Fibroblast of lung (primary cell): ENCODE data around the gene SPOCD1.

Source experiments
- CTCF ChIP-seq, 2 donors: IDR thresholded peaks in 1 of 2; conservative IDR thresholded peaks in 1 of 2; 1 replicate in 1 of 2; 2 replicates in 1 of 2; pipeline ENCODE4 v1.5.1; 2011 to 2012; ENCODE audit warnings: low read length in 2 of 2, control low read depth in 1 of 2, inconsistent platforms in 1 of 2, low read depth in 1 of 2, mild to moderate bottlenecking in 1 of 2
- EZH2 ChIP-seq: IDR thresholded peaks from 2 replicates; pipeline ENCODE4 v1.5.1; 2012; ENCODE audit warnings: low read length, control low read depth, mild to moderate bottlenecking; ENCODE audit errors: missing control alignments

DNA sequence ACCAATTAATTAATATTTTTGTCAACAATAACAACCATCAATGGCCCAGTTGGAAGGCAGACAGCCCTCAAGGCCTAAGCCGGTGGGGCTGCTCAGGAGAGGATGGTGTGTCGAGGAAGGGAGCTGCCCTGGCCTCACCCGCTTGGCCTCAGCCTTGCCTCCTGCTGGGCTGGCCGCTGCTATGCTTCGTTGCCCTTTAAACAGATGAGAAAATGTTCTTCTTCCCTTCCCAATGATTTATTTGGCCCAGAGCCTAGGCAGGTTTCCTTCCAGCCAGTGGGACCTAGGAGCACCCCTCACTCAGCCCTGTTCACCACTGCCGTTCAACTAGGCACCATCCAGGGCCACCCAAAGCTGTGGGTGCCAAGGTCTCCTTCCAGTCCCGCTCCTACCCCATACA is 48.6 kb downstream of the SPOCD1 start:
- TF ChIP-seq CTCF (conservative IDR thresholded peaks at IDR 0.05 in 1 of 2, IDR thresholded peaks at IDR 0.05 in 1 of 2; ENCODE audit: low read depth in 1 of 2, low read length in 2 of 2) (no peak), EZH2 (no peak)
